A673 (cell line): ENCODE data around the gene DCLK1. TPM values are rescaled to one million over a fixed set of nuclear protein-coding genes. Genes with fewer than 3 reads are reported as not detected.

ENCODE experiments used
- BruUV-seq: library from RNA; stranded (reverse); fragments of 400-500 nt; replicated peaks from 2 replicates; lab custom pipeline; 2021; lab: Mats Ljungman, UMichigan
- CTCF ChIA-PET: fragments of 300-600 bp; sonication (Branson Sonifier 250); formaldehyde crosslinking; loops from one replicate; lab custom pipeline; 2022; ENCODE audit warnings: antibody characterized with exemption; lab: Charles Lee
- POLR2A ChIA-PET: fragments of 300-600 bp; sonication (Branson Sonifier 250); formaldehyde crosslinking; loops from one replicate; lab custom pipeline; 2022; ENCODE audit warnings: antibody characterized with exemption; ENCODE audit not compliant: low non-redundant PET; lab: Charles Lee
- DNase-seq: peaks from one replicate; pipeline ENCODE4 v3.0.0-alpha.2; 2015; ENCODE audit warnings: low spot score
- H3K27ac ChIP-seq: fragments of 200-600 bp; sonication (generic); 2 replicates; pipeline ENCODE4 v1.5.1; 2016; ENCODE audit warnings: mixed run types, low read depth, mild to moderate bottlenecking, mixed read lengths, antibody characterized with exemption, low read length; ENCODE audit not compliant: poor library complexity, severe bottlenecking
- H3K27me3 ChIP-seq: fragments of 200-600 bp; sonication (generic); replicated peaks from 2 replicates; pipeline ENCODE4 v1.6.1; 2017; ENCODE audit warnings: mixed run types, low read depth, mild to moderate bottlenecking, mixed read lengths, antibody characterized with exemption, low read length; ENCODE audit not compliant: insufficient read depth, poor library complexity
- H3K36me3 ChIP-seq: fragments of 200-600 bp; sonication (generic); 2 replicates; pipeline ENCODE4 v1.6.1; 2016; ENCODE audit warnings: mixed run types, mild to moderate bottlenecking, mixed read lengths, antibody characterized with exemption, low read length; ENCODE audit not compliant: insufficient read depth, poor library complexity, severe bottlenecking
- H3K4me1 ChIP-seq: fragments of 200-600 bp; sonication (generic); 2 replicates; pipeline ENCODE4 v1.6.1; 2017; ENCODE audit warnings: mixed run types, mild to moderate bottlenecking, mixed read lengths, antibody characterized with exemption, low read length; ENCODE audit not compliant: insufficient read depth, poor library complexity, severe bottlenecking
- H3K4me3 ChIP-seq: fragments of 200-600 bp; sonication (generic); 2 replicates; pipeline ENCODE4 v1.5.1; 2016; ENCODE audit warnings: low read depth, mixed run types, mild to moderate bottlenecking, mixed read lengths, low read length; ENCODE audit not compliant: poor library complexity, severe bottlenecking
- H3K9me3 ChIP-seq: fragments of 200-600 bp; sonication (generic); 2 replicates; pipeline ENCODE4 v1.6.1; 2016; ENCODE audit warnings: mixed run types, low read depth, mild to moderate bottlenecking, mixed read lengths, antibody characterized with exemption, low read length; ENCODE audit not compliant: poor library complexity, severe bottlenecking
- EZH2 ChIP-seq: fragments of 200-600 bp; sonication (generic); IDR thresholded peaks from 2 replicates; pipeline ENCODE4 v1.6.1; 2017; ENCODE audit warnings: borderline replicate concordance, low read depth, mild to moderate bottlenecking, mixed read lengths, antibody characterized with exemption, low read length; ENCODE audit not compliant: poor library complexity, severe bottlenecking
- intact Hi-C: fragments of 100-400 bp; cut with micrococcal nuclease; formaldehyde crosslinking; loops from one replicate; pipeline ENCODE4 v1.10.0; 2022; ENCODE audit not compliant: unreplicated experiment
- total RNA-seq: library from RNA; stranded (reverse); gene quantifications from 2 replicates; pipeline ENCODE4 v1.2.3, GENCODE V29; 2021
- TF ChIP-seq, protein P1 (sequence below): fragments of 300-800, 200-600 bp; sonication (generic); conservative IDR thresholded peaks from 2 replicates; pipeline ENCODE4 v1.5.1; 2017; ENCODE audit warnings: low read depth, mild to moderate bottlenecking, antibody characterized with exemption, low read length, moderate library complexity, mixed read lengths

The DCLK1 gene
- total RNA-seq, 1 experiment from 2014 or later = 11.2 TPM

DNA sequence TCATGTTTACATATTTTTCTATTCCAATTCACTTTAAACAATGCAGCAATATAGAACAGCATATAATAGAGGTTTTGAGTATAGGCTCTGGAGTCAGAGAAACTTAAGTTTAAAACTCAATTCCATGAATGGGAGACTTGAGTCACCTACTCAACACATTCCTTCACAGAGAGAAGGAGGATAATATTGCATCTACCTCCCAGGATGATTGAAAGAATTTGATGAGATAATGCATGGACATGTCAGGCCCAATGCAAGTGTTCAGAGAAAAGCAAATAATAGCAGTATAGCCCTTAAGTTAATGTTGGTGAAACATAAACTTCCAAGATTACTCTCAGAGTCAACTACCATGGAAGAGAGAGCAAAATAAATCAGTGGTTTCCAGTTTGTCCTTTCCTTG is 170.2 kb downstream of the DCLK1 start:
- H3K4me3 ChIP-seq = no peak overlapping the region
- ChIA-PET POLR2A (no interaction called here), CTCF (no interaction called here)
- H3K9me3 ChIP-seq = no peaks in the 10 kb centered on the region
- no peaks in the 10 kb centered on the region for H3K36me3 ChIP-seq
- H3K4me1 ChIP-seq = peaks cover 20% of the 10 kb centered on the region
- no TSS peak for BruUV-seq
- DNase-seq = no peak
- no peak overlapping the region for H3K27ac ChIP-seq
- no peaks in the 10 kb centered on the region for H3K27me3 ChIP-seq
- TF ChIP-seq, protein P1, sequence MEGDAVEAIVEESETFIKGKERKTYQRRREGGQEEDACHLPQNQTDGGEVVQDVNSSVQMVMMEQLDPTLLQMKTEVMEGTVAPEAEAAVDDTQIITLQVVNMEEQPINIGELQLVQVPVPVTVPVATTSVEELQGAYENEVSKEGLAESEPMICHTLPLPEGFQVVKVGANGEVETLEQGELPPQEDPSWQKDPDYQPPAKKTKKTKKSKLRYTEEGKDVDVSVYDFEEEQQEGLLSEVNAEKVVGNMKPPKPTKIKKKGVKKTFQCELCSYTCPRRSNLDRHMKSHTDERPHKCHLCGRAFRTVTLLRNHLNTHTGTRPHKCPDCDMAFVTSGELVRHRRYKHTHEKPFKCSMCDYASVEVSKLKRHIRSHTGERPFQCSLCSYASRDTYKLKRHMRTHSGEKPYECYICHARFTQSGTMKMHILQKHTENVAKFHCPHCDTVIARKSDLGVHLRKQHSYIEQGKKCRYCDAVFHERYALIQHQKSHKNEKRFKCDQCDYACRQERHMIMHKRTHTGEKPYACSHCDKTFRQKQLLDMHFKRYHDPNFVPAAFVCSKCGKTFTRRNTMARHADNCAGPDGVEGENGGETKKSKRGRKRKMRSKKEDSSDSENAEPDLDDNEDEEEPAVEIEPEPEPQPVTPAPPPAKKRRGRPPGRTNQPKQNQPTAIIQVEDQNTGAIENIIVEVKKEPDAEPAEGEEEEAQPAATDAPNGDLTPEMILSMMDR = no peak
- no peak for TF ChIP-seq EZH2
- intact Hi-C loops = loop anchor here (5.0 kb wide), 1 partner anchor 799 kb away; no protein-coding TSS in a partner anchor

DNA sequence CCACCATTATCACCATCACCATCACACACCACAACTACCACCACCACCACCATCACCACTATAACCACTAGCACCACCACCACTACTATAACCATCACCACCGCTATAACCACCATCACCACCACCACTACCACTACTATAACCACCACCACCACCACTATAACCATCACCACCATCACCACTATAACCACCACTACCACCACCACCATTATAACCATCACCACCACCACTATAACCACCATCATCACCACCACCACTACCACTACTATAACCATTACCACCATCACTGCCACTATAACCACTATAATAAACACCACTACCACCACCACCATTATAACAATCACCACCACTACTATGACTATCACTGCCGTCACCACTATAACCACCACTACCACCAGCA is 173.2 kb downstream of the DCLK1 start:
- BruUV-seq = no TSS peak
- H3K4me1 ChIP-seq = no peaks in the 10 kb centered on the region
- intact Hi-C loops = loop anchor here (10.0 kb wide), 1 partner anchor 323 kb away; no protein-coding TSS in a partner anchor
- ChIA-PET POLR2A (no interaction called here), CTCF (no interaction called here)
- no peak overlapping the region for H3K27ac ChIP-seq
- no peak overlapping the region for H3K4me3 ChIP-seq
- no peaks in the 10 kb centered on the region for H3K9me3 ChIP-seq
- no peak for TF ChIP-seq EZH2
- TF ChIP-seq, protein P1 = no peak
- no peaks in the 10 kb centered on the region for H3K36me3 ChIP-seq
- no peak for DNase-seq
- no peaks in the 10 kb centered on the region for H3K27me3 ChIP-seq

DNA sequence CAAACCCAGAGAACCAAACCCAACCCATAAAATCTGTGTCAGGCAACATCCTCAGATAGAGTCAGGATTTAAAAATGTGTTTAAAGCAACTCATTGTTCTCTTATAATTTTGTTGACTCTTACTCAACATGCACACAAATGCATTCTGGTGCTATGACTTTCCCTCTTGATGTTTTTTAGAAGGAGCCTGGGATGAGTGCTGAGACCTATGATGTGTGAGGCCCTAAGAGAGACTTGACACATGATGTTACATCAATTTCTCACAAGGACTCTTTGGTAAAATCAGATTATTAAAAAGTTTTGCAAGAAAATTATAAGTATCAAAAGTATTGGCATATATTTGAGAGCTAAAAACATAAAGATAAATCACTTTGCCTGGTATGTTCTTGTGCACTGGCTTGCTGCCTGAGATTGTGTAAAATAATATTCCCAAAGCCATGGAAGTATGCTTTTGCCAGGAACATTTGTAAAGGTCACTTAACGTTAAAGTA is 173.9 kb downstream of the DCLK1 start:
- ChIA-PET CTCF (no interaction called here), POLR2A (no interaction called here)
- Histone ChIP-seq H3K4me1 (no peaks in the 10 kb centered on the region), H3K27me3 (no peaks in the 10 kb centered on the region), H3K27ac (no peak overlapping the region), H3K9me3 (no peaks in the 10 kb centered on the region), H3K4me3 (no peak overlapping the region), H3K36me3 (no peaks in the 10 kb centered on the region)
- intact Hi-C loops = loop anchor here (10.0 kb wide), 1 partner anchor 322 kb away; no protein-coding TSS in a partner anchor
- TF ChIP-seq, protein P1 = no peak
- no peak for TF ChIP-seq EZH2
- BruUV-seq = no TSS peak
- no peak for DNase-seq
